GM12878 (cell line): ENCODE measurements around the gene HECTD3. TPM values are rescaled to one million over a fixed set of nuclear protein-coding genes. Genes with fewer than 3 reads are reported as not detected.

Experiments used
- ATAC-seq: fragments of 200-7000 bp; cut with Tn5 transposase; 3 replicates; pipeline ENCODE4 v1.9.1; 2020; ENCODE audit warnings: mild to moderate bottlenecking, moderate library complexity
- BruUV-seq: library from RNA; stranded (reverse); fragments of 400-500 nt; replicated peaks from 2 replicates; lab custom pipeline; 2021; lab: Mats Ljungman, UMichigan
- CTCF ChIA-PET: fragments of 300-600 bp; sonication (Branson Sonifier 250); formaldehyde crosslinking; extraction: SDS; loops from one replicate; lab custom pipeline; 2021; ENCODE audit warnings: inconsistent platforms; lab: Yijun Ruan, JAX
- POLR2A ChIA-PET: fragments of 350-600 bp; formaldehyde crosslinking; extraction: SDS; loops from one replicate; lab custom pipeline; 2021; ENCODE audit warnings: inconsistent platforms; lab: Charles Lee
- RAD21 ChIA-PET: fragments of 300-600 bp; sonication (Branson Sonifier 250); formaldehyde crosslinking; loops from one replicate; lab custom pipeline; 2023; ENCODE audit warnings: antibody characterized with exemption; ENCODE audit not compliant: unreplicated experiment; lab: Charles Lee
- SMC1A ChIA-PET: fragments of 300-600 bp; sonication (Branson Sonifier 250); formaldehyde crosslinking; loops from one replicate; lab custom pipeline; 2023; ENCODE audit not compliant: unreplicated experiment, uncharacterized antibody; lab: Charles Lee
- DNase-seq: peaks from one replicate; pipeline ENCODE4 v3.0.0-alpha.2; 2011; ENCODE audit warnings: low read depth, low spot score
- FAIRE-seq: peaks from 3 replicates; lab custom pipeline; 2011; peaks lifted over from hg19 to GRCh38; lab: Jason Lieb, UNC
- H2AFZ ChIP-seq: 2 replicates; pipeline ENCODE4 v1.6.0; 2011; ENCODE audit warnings: low read depth, low read length, control low read depth; ENCODE audit not compliant: control insufficient read depth
- H3K27ac ChIP-seq: 2 replicates; pipeline ENCODE4 v1.5.1; 2011; ENCODE audit warnings: control low read depth; ENCODE audit not compliant: control insufficient read depth, insufficient read depth
- H3K27me3 ChIP-seq, 2 experiments: replicated peaks in 1 of 2; 2 replicates each; pipeline versions ENCODE4 v1.6.0 to v1.6.1; 2011; ENCODE audit warnings: low read length in 1 of 2; ENCODE audit not compliant: control insufficient read depth in 2 of 2, insufficient read depth in 2 of 2
- H3K36me3 ChIP-seq, 2 experiments: 2 replicates each; pipeline ENCODE4 v1.5.1; 2011; ENCODE audit warnings: low read length in 1 of 2; ENCODE audit not compliant: control insufficient read depth in 2 of 2, insufficient read depth in 2 of 2
- H3K4me1 ChIP-seq: 2 replicates; pipeline ENCODE4 v1.6.1; 2011; ENCODE audit warnings: mild to moderate bottlenecking, low read length, moderate library complexity, mixed read lengths; ENCODE audit not compliant: control insufficient read depth, insufficient read depth
- H3K4me2 ChIP-seq: 2 replicates; pipeline ENCODE4 v1.6.0; 2011; ENCODE audit warnings: control low read depth; ENCODE audit not compliant: control insufficient read depth, insufficient read depth
- H3K4me3 ChIP-seq: fragments of 200-600 bp; sonication (generic); 2 replicates; pipeline ENCODE4 v1.5.1; 2016
- H3K79me2 ChIP-seq: 2 replicates; pipeline ENCODE4 v1.6.0; 2011; ENCODE audit warnings: low read length; ENCODE audit not compliant: control insufficient read depth, insufficient read depth
- H3K9ac ChIP-seq: 2 replicates; pipeline ENCODE4 v1.8.0; 2011; ENCODE audit warnings: low read length, control low read depth, mixed read lengths; ENCODE audit not compliant: control insufficient read depth, insufficient read depth
- H3K9me3 ChIP-seq: replicated peaks from 3 replicates; pipeline ENCODE4 v1.5.1; 2011; ENCODE audit warnings: mild to moderate bottlenecking, low read length; ENCODE audit not compliant: control insufficient read depth, insufficient read depth
- H4K20me1 ChIP-seq: 2 replicates; pipeline ENCODE4 v1.6.0; 2011; ENCODE audit not compliant: control insufficient read depth, insufficient read depth
- EGR1 ChIP-seq, 2 experiments: IDR thresholded peaks; 1 replicate in 1 of 2; 2 replicates in 1 of 2; pipeline ENCODE4 v1.6.1; 2011 to 2012; ENCODE audit warnings: low read depth in 2 of 2, low read length in 2 of 2, borderline replicate concordance in 1 of 2, mild to moderate bottlenecking in 1 of 2, moderate library complexity in 1 of 2
- SIN3A ChIP-seq: IDR thresholded peaks from 2 replicates; pipeline ENCODE4 v1.6.1; 2012; ENCODE audit warnings: low read depth, low read length, improper control_type of control experiment
- TCF3 ChIP-seq: IDR thresholded peaks from 2 replicates; pipeline ENCODE4 v1.6.1; 2012; ENCODE audit warnings: low read depth, mild to moderate bottlenecking, low read length, borderline replicate concordance; ENCODE audit not compliant: insufficient read depth
- ZZZ3 ChIP-seq: IDR thresholded peaks from 2 replicates; pipeline ENCODE4 v1.6.1; 2011; ENCODE audit warnings: low read depth; ENCODE audit not compliant: control insufficient read depth, insufficient read length
- WGBS: methylation state at CpG from one replicate; pipeline ENCODE4 v1.1.6; 2016; ENCODE audit warnings: low lambda C conversion rate; ENCODE audit not compliant: insufficient replicate concordance, insufficient coverage; ENCODE audit errors: missing lambda C conversion rate; 5-methylcytosine and 5-hydroxymethylcytosine counted together
- in situ Hi-C: fragments of 300-500 bp; cut with MboI; formaldehyde crosslinking; loops from 9 replicates; pipeline ENCODE4 v1.14.3; 2018; ENCODE audit warnings: mixed read lengths
- intact Hi-C: fragments of 100-400 bp; cut with micrococcal nuclease; formaldehyde crosslinking; loops from one replicate; pipeline ENCODE4 v1.14.2; 2022; ENCODE audit not compliant: unreplicated experiment
- polyA plus RNA-seq, 11 experiments: library from polyadenylated mRNA; depleted of rRNA in 4 of 11; unstranded in 6 of 11; stranded (reverse) in 5 of 11; fragments of >200 nt; fragmentation: Nextera tagmentation in 4 of 11; fragmentation: Illumina TruSeq in 1 of 11; extraction: Ambion mirVana in 4 of 11; extraction: Trizol in 1 of 11; gene quantifications; 1 replicate in 1 of 11; 2 replicates in 10 of 11; pipeline versions ENCODE4 v1.2.1 to v1.2.3, GENCODE V29; 2011 to 2016; ENCODE audit warnings: inconsistent platforms in 2 of 11, missing spikeins in 2 of 11, low read depth in 1 of 11
- total RNA-seq, 4 experiments: library from RNA; depleted of rRNA in 3 of 4; stranded (reverse); fragments of >200 nt in 3 of 4; fragmentation: Illumina TruSeq in 1 of 4; extraction: Trizol in 1 of 4; gene quantifications; 2 replicates each; pipeline versions ENCODE4 v1.2.1 to v1.2.3, GENCODE V29; 2013 to 2021
- TF ChIP-seq, protein P1 (sequence below), 3 experiments: IDR thresholded peaks in 2 of 3; conservative IDR thresholded peaks in 1 of 3; 2 replicates each; pipeline ENCODE4 v1.5.1; 2011; ENCODE audit warnings: low read depth in 3 of 3, low read length in 3 of 3, mild to moderate bottlenecking in 3 of 3, control low read depth in 2 of 3, moderate library complexity in 2 of 3, inconsistent platforms in 1 of 3, mixed read lengths in 1 of 3; ENCODE audit not compliant: control insufficient read depth in 2 of 3, insufficient read depth in 1 of 3; ENCODE audit errors: extremely low read depth in 1 of 3
- TF ChIP-seq, protein P2 (sequence below): IDR thresholded peaks from 2 replicates; pipeline ENCODE4 v1.6.1; 2011; ENCODE audit warnings: low read depth, mild to moderate bottlenecking, low read length, moderate library complexity, borderline replicate concordance; ENCODE audit errors: extremely low read depth
- TF ChIP-seq, protein P3 (sequence below): fragments of 450-650 bp; IDR thresholded peaks from 2 replicates; pipeline ENCODE4 v1.6.1; 2018; ENCODE audit warnings: borderline replicate concordance, mild to moderate bottlenecking; ENCODE audit not compliant: partially characterized antibody
- TF ChIP-seq, protein P4 (sequence below): fragments of 450-650 bp; IDR thresholded peaks from 2 replicates; pipeline ENCODE4 v1.6.1; 2017; ENCODE audit warnings: borderline replicate concordance

Gene HECTD3
- total and polyA plus RNA-seq, 10 of the 15 experiments (the other 5 are each of a cell fraction or from before 2014, with no cell fraction given): 3.4 to 30.4 (median 22.6) TPM

DNA sequence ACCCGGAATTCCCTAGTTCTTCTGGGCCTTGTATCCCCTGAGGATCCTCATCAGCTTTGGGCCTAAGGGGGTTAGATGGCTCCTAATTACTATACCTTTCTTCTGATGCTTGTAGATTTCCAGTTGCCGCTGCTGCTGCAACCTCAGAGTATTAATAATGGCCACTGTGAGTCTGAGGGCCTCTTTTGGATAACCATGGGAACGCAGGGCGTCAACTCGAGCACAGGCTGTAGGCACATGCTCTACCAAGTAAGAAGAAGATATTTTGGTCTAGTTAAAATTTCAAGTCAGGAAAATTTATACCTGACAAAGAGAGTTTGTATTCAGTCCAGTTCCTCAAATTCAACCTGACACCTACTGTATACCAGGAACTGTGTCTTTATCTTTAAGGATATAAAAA, 29.2 kb upstream of the HECTD3 start (continued):
- TF ChIP-seq, protein P1, sequence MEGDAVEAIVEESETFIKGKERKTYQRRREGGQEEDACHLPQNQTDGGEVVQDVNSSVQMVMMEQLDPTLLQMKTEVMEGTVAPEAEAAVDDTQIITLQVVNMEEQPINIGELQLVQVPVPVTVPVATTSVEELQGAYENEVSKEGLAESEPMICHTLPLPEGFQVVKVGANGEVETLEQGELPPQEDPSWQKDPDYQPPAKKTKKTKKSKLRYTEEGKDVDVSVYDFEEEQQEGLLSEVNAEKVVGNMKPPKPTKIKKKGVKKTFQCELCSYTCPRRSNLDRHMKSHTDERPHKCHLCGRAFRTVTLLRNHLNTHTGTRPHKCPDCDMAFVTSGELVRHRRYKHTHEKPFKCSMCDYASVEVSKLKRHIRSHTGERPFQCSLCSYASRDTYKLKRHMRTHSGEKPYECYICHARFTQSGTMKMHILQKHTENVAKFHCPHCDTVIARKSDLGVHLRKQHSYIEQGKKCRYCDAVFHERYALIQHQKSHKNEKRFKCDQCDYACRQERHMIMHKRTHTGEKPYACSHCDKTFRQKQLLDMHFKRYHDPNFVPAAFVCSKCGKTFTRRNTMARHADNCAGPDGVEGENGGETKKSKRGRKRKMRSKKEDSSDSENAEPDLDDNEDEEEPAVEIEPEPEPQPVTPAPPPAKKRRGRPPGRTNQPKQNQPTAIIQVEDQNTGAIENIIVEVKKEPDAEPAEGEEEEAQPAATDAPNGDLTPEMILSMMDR (IDR thresholded peaks at IDR 0.05 in 2 of 3, conservative IDR thresholded peaks at IDR 0.05 in 1 of 3; ENCODE audit: control insufficient read depth in 2 of 3, extremely low read depth in 1 of 3, insufficient read depth in 1 of 3, low read depth in 3 of 3, low read length in 3 of 3): no peak
- TF ChIP-seq, protein P2, sequence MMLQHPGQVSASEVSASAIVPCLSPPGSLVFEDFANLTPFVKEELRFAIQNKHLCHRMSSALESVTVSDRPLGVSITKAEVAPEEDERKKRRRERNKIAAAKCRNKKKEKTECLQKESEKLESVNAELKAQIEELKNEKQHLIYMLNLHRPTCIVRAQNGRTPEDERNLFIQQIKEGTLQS: no peak

DNA sequence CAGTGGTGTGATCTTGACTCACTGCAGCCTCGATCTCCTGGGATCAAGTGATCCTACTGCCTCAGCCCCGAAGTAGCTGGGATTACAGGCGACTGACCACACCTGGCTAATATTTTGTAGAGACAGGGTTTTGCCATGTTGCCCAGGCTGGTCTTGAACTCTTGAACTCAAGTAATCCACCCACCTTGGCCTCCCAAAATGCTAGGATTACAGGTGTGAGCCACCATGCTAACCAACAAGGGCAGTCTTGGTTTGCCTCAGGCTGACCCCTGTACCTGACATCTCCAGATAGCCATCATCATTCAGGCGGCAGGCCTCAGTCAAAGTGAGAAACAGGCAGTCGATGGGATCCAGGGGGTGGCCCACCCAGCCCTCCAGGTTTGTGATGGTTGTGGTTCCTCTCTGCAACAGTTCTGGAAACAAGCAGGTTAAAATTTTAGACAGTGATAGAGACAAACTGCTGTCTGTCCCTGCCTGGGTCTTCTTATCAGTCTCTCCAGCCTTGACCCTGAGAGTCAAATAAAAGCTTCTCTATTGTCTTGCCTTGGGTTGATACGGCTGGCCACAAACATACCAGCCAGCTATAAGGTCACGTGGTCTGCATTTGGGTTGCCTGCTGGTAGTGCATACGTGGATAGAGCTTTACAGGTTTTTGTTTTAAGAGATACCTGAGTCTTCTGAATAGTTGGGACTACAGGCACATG, 27.7 kb upstream of the HECTD3 start:
- DNase-seq: no peak
- no peak overlapping the region for H3K27ac ChIP-seq
- H4K20me1 ChIP-seq: no peaks in the 10 kb centered on the region
- H3K36me3 ChIP-seq: no peaks in the 10 kb centered on the region
- ChIA-PET RAD21 (interaction anchor here (0.6 kb wide), 1 partner anchor 18 kb away, joined by 3 read pairs; no protein-coding TSS in a partner anchor), POLR2A (no interaction called here), SMC1A (no interaction called here), CTCF (interaction anchor here (1.6 kb wide), 1 partner anchor 261 kb away, joined by 4 read pairs; no protein-coding TSS in a partner anchor)
- no peak overlapping the region for H3K9ac ChIP-seq
- no peak overlapping the region for H2AFZ ChIP-seq
- H3K4me1 ChIP-seq: no peaks in the 10 kb centered on the region; the same call in 1 of the 2 replicates
- intact Hi-C loops (no loop called here), in situ Hi-C loops (no loop called here)
- no peaks in the 10 kb centered on the region for H3K9me3 ChIP-seq
- BruUV-seq: no TSS peak
- WGBS: 49% methylated on average over 8 of the region's 8 CpGs
- no peak overlapping the region for H3K4me2 ChIP-seq
- no peaks in the 10 kb centered on the region for H3K79me2 ChIP-seq
- no peaks in the 10 kb centered on the region for H3K27me3 ChIP-seq
- FAIRE-seq: no peak
- H3K4me3 ChIP-seq: no peak overlapping the region
- ATAC-seq: no peak
- TF ChIP-seq, protein P3, sequence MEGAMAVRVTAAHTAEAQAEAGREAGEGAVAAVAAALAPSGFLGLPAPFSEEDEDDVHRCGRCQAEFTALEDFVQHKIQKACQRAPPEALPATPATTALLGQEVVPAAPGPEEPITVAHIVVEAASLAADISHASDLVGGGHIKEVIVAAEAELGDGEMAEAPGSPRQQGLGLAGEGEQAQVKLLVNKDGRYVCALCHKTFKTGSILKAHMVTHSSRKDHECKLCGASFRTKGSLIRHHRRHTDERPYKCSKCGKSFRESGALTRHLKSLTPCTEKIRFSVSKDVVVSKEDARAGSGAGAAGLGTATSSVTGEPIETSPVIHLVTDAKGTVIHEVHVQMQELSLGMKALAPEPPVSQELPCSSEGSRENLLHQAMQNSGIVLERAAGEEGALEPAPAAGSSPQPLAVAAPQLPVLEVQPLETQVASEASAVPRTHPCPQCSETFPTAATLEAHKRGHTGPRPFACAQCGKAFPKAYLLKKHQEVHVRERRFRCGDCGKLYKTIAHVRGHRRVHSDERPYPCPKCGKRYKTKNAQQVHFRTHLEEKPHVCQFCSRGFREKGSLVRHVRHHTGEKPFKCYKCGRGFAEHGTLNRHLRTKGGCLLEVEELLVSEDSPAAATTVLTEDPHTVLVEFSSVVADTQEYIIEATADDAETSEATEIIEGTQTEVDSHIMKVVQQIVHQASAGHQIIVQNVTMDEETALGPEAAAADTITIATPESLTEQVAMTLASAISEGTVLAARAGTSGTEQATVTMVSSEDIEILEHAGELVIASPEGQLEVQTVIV: no peak
- TF ChIP-seq, protein P4, sequence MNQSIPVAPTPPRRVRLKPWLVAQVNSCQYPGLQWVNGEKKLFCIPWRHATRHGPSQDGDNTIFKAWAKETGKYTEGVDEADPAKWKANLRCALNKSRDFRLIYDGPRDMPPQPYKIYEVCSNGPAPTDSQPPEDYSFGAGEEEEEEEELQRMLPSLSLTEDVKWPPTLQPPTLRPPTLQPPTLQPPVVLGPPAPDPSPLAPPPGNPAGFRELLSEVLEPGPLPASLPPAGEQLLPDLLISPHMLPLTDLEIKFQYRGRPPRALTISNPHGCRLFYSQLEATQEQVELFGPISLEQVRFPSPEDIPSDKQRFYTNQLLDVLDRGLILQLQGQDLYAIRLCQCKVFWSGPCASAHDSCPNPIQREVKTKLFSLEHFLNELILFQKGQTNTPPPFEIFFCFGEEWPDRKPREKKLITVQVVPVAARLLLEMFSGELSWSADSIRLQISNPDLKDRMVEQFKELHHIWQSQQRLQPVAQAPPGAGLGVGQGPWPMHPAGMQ: no peak
- TF ChIP-seq TCF3: no peak
- TF ChIP-seq, protein P1 (IDR thresholded peaks at IDR 0.05 in 2 of 3, conservative IDR thresholded peaks at IDR 0.05 in 1 of 3; ENCODE audit: control insufficient read depth in 2 of 3, extremely low read depth in 1 of 3, insufficient read depth in 1 of 3, low read depth in 3 of 3, low read length in 3 of 3): no peak
- TF ChIP-seq SIN3A: no peak
- TF ChIP-seq ZZZ3: no peak
- TF ChIP-seq EGR1 (IDR thresholded peaks at IDR 0.05; ENCODE audit: borderline replicate concordance in 1 of 2, low read depth in 2 of 2, low read length in 2 of 2): no peak
